H9 (cell line): Measurements from ENCODE around the gene TPP2. TPM values are rescaled to one million over a fixed set of nuclear protein-coding genes. Genes with fewer than 3 reads are reported as not detected.

Source experiments
- DNase-seq: peaks from one replicate; pipeline ENCODE4 v3.0.0-alpha.2; 2017
- H2AFZ ChIP-seq: one replicate; pipeline ENCODE4 v1.6.1; 2013; ENCODE audit warnings: mild to moderate bottlenecking, low read length, control low read depth, moderate library complexity
- H2AK5ac ChIP-seq: 2 replicates; pipeline ENCODE4 v1.6.1; 2013; ENCODE audit warnings: low read length, control low read depth, mixed read lengths; ENCODE audit not compliant: insufficient read length
- H2BK120ac ChIP-seq: one replicate; pipeline ENCODE4 v1.6.1; 2013; ENCODE audit warnings: low read depth, mild to moderate bottlenecking, low read length, control low read depth, inconsistent platforms; ENCODE audit not compliant: poor library complexity, severe bottlenecking
- H2BK12ac ChIP-seq: 2 replicates; pipeline ENCODE4 v1.6.1; 2013; ENCODE audit warnings: low read length, control low read depth, mixed read lengths, low read depth; ENCODE audit not compliant: insufficient read length
- H2BK15ac ChIP-seq: 2 replicates; pipeline ENCODE4 v1.6.1; 2013; ENCODE audit warnings: low read depth, low read length, control low read depth
- H2BK20ac ChIP-seq: one replicate; pipeline ENCODE4 v1.6.1; 2013; ENCODE audit warnings: low read depth, mild to moderate bottlenecking, low read length, control low read depth, inconsistent platforms; ENCODE audit not compliant: poor library complexity, severe bottlenecking
- H2BK5ac ChIP-seq: 2 replicates; pipeline ENCODE4 v1.6.1; 2013; ENCODE audit warnings: low read length, control low read depth, mixed read lengths; ENCODE audit not compliant: insufficient read length
- H3K14ac ChIP-seq: 2 replicates; pipeline ENCODE4 v1.6.1; 2013; ENCODE audit warnings: low read length, control low read depth; ENCODE audit not compliant: insufficient read depth
- H3K18ac ChIP-seq: 2 replicates; pipeline ENCODE4 v1.6.1; 2013; ENCODE audit warnings: low read depth, mild to moderate bottlenecking, mixed read lengths, low read length, control low read depth; ENCODE audit not compliant: insufficient read length
- H3K23ac ChIP-seq: 2 replicates; pipeline ENCODE4 v1.6.1; 2013; ENCODE audit warnings: low read length, control low read depth, mixed read lengths, low read depth; ENCODE audit not compliant: insufficient read length
- H3K23me2 ChIP-seq: 2 replicates; pipeline ENCODE4 v1.6.1; 2013; ENCODE audit warnings: low read depth, mild to moderate bottlenecking, mixed read lengths, low read length, control low read depth; ENCODE audit not compliant: insufficient read length, poor library complexity, severe bottlenecking
- H3K27ac ChIP-seq: 2 replicates; pipeline ENCODE4 v1.5.1; 2013; ENCODE audit warnings: low read length, control low read depth, mixed read lengths, low read depth; ENCODE audit not compliant: insufficient read length
- H3K27me3 ChIP-seq: 2 replicates; pipeline ENCODE4 v1.6.1; 2013; ENCODE audit warnings: low read length, control low read depth, inconsistent platforms; ENCODE audit not compliant: insufficient read depth
- H3K4ac ChIP-seq: 2 replicates; pipeline ENCODE4 v1.6.1; 2013; ENCODE audit warnings: low read depth, mild to moderate bottlenecking, control low read depth, inconsistent platforms, low read length, moderate library complexity
- H3K4me1 ChIP-seq: 2 replicates; pipeline ENCODE4 v1.6.1; 2013; ENCODE audit warnings: low read length, control low read depth, inconsistent platforms; ENCODE audit not compliant: insufficient read depth
- H3K4me2 ChIP-seq: 2 replicates; pipeline ENCODE4 v1.6.1; 2013; ENCODE audit warnings: low read length, control low read depth, mixed read lengths; ENCODE audit not compliant: insufficient read length, insufficient read depth
- H3K56ac ChIP-seq: 2 replicates; pipeline ENCODE4 v1.6.1; 2013; ENCODE audit warnings: low read depth, mild to moderate bottlenecking, mixed read lengths, low read length, control low read depth; ENCODE audit not compliant: insufficient read length
- H3K79me1 ChIP-seq: 2 replicates; pipeline ENCODE4 v1.6.1; 2013; ENCODE audit warnings: low read depth, mild to moderate bottlenecking, moderate library complexity, low read length, control low read depth, inconsistent platforms; ENCODE audit not compliant: insufficient read depth, poor library complexity, severe bottlenecking
- H3K79me2 ChIP-seq: 2 replicates; pipeline ENCODE4 v1.6.1; 2013; ENCODE audit warnings: low read length, control low read depth, inconsistent platforms; ENCODE audit not compliant: insufficient read depth
- H3K9ac ChIP-seq: 2 replicates; pipeline ENCODE4 v1.6.1; 2013; ENCODE audit warnings: low read length, control low read depth, mixed read lengths; ENCODE audit not compliant: insufficient read length; ENCODE audit errors: extremely low read depth
- H3K9me3 ChIP-seq: one replicate; pipeline ENCODE4 v1.6.1; 2013; ENCODE audit warnings: low read depth, low read length, inconsistent platforms; ENCODE audit not compliant: control insufficient read depth
- H3T11ph ChIP-seq: one replicate; pipeline ENCODE4 v1.6.1; 2013; ENCODE audit warnings: mild to moderate bottlenecking, low read length, control low read depth, inconsistent platforms
- H4K20me1 ChIP-seq: one replicate; pipeline ENCODE4 v1.6.1; 2013; ENCODE audit not compliant: control insufficient read depth, insufficient read length, insufficient read depth
- H4K5ac ChIP-seq: 2 replicates; pipeline ENCODE4 v1.6.1; 2013; ENCODE audit warnings: low read depth, mild to moderate bottlenecking, mixed read lengths, low read length, control low read depth; ENCODE audit not compliant: insufficient read length
- H4K8ac ChIP-seq: replicated peaks from 2 replicates; pipeline ENCODE4 v1.6.1; 2013; ENCODE audit warnings: low read length, control low read depth, mixed read lengths, low read depth; ENCODE audit not compliant: insufficient read length
- H4K91ac ChIP-seq: 2 replicates; pipeline ENCODE4 v1.6.1; 2013; ENCODE audit warnings: low read depth, mild to moderate bottlenecking, moderate library complexity, mixed read lengths, low read length, control low read depth; ENCODE audit not compliant: insufficient read length
- H3K27ac Mint-ChIP-seq, 3 experiments: 2 replicates in 2 of 3; 3 replicates in 1 of 3; pipeline ENCODE4 v1.8.0; 2020 to 2021; ENCODE audit warnings: mixed read lengths in 3 of 3, mild to moderate bottlenecking in 1 of 3, moderate library complexity in 1 of 3
- H3K27me3 Mint-ChIP-seq: 2 replicates; pipeline ENCODE4 v1.8.0; 2021; ENCODE audit warnings: low read depth, mild to moderate bottlenecking, moderate library complexity, mixed read lengths
- H3K36me3 Mint-ChIP-seq, 3 experiments: 2 replicates in 2 of 3; 3 replicates in 1 of 3; pipeline ENCODE4 v1.8.0; 2020 to 2021; ENCODE audit warnings: low read depth in 3 of 3, mixed read lengths in 3 of 3; ENCODE audit not compliant: insufficient read depth in 1 of 3
- H3K4me1 Mint-ChIP-seq, 2 experiments: 2 replicates each; pipeline ENCODE4 v1.8.0; 2020; ENCODE audit warnings: mixed read lengths in 2 of 2
- H3K4me3 Mint-ChIP-seq, 2 experiments: 2 replicates in 1 of 2; 3 replicates in 1 of 2; pipeline ENCODE4 v1.8.0; 2020 to 2021; ENCODE audit warnings: mild to moderate bottlenecking in 2 of 2, mixed read lengths in 2 of 2, moderate library complexity in 1 of 2
- H3K9me3 Mint-ChIP-seq, 2 experiments: 2 replicates in 1 of 2; 3 replicates in 1 of 2; pipeline ENCODE4 v1.8.0; 2020; ENCODE audit warnings: mild to moderate bottlenecking in 2 of 2, mixed read lengths in 2 of 2, moderate library complexity in 1 of 2
- CTCF ChIP-seq: fragments of 200-600 bp; sonication (generic); conservative IDR thresholded peaks from 3 replicates; pipeline ENCODE4 v1.8.0; 2021; ENCODE audit warnings: antibody characterized with exemption, mild to moderate bottlenecking
- WGBS: extraction: QIAGEN DNeasy Blood & Tissue Kit; methylation state at CpG from one replicate; pipeline ENCODE4 v1.1.7; 2013; ENCODE audit warnings: missing lambda C conversion rate, low lambda C conversion rate, mixed read lengths; ENCODE audit not compliant: insufficient read length; ENCODE audit errors: extremely low coverage; 5-methylcytosine and 5-hydroxymethylcytosine counted together
- total RNA-seq: library from RNA; stranded (reverse); gene quantifications from 2 replicates; pipeline ENCODE4 v1.2.1, GENCODE V29; 2021

TPP2 gene
- total RNA-seq, 1 experiment from 2014 or later = 63.5 TPM

- no peak overlapping the region for H3K27ac Mint-ChIP-seq
- no peak for DNase-seq
- no peak for TF ChIP-seq CTCF
Measured at GRCh38 chr13:102682727-102683126, 85.9 kb downstream of the TPP2 start.

More at GRCh38 chr13:102682727-102683126, 85.9 kb downstream of the TPP2 start:
- Histone ChIP-seq H4K5ac (no peak overlapping the region), H3K79me2 (no peaks in the 10 kb centered on the region), H3K4me1 (no peaks in the 10 kb centered on the region), H3K4me2 (no peak overlapping the region), H2BK5ac (no peak overlapping the region), H3K18ac (no peak overlapping the region), H3K9ac (no peak overlapping the region), H2AK5ac (no peak overlapping the region), H4K8ac (no peak overlapping the region), H2BK20ac (no peak overlapping the region), H3K14ac (no peak overlapping the region), H2BK15ac (no peak overlapping the region), H3K27ac (no peak overlapping the region), H3K23me2 (no peaks in the 10 kb centered on the region), H3T11ph (no peak overlapping the region), H3K56ac (no peak overlapping the region), H3K9me3 (no peaks in the 10 kb centered on the region), H4K91ac (no peak overlapping the region), H3K4ac (no peak overlapping the region), H2BK120ac (no peak overlapping the region), H3K23ac (no peak overlapping the region), H4K20me1 (no peaks in the 10 kb centered on the region), H2BK12ac (no peak overlapping the region), H2AFZ (no peak overlapping the region), H3K79me1 (no peaks in the 10 kb centered on the region), H3K27me3 (no peaks in the 10 kb centered on the region)
- no peak overlapping the region for H3K4me3 Mint-ChIP-seq
- WGBS = no CpG with 5 or more reads among the region's 3 CpGs
- peaks cover 5 to 6% of the 10 kb centered on the region in 2 experiments for H3K4me1 Mint-ChIP-seq
- H3K36me3 Mint-ChIP-seq = peaks cover 7 to 17% (median 16%) of the 10 kb centered on the region in 3 experiments; a peak in 6 of 7 replicates
- no peaks in the 10 kb centered on the region for H3K9me3 Mint-ChIP-seq
- H3K27me3 Mint-ChIP-seq = no peaks in the 10 kb centered on the region
